ENCODE data around the gene PBX3.

DNA sequence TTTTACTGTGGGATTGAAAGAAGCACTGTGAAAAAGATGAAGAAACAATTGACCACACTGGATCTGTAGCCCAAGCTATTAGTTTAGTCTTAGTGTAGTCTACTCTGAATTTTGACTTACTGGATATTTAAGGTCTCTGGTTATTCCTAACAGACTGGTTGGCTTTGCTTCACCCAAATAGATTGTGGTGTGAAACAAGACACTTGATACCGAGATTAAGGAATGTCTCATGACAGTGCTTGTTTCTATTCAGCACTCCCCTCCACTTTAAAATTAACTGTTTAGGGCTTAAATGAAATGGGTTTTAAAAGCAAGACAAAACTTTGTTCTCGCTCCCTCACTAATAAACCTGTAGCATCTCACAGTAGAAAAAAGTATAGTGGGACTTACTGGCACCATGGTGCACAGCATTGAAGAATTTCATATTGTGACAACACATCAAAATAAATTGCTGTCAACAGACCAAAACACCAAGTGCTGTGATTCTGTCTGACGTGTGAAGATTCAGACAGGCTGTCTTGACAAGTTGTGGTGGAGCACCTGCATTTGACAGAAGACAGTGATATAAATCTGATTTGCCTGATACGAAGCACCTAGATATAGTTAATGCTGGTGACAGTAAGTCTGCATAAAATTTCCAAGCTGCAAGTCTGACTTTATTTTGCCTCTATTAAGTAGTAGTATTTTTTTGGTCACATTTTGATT lies 73.1 kb downstream of the PBX3 start:
- TF ChIP-seq POLR2A (IDR thresholded peaks at IDR 0.05): no peak
- TF ChIP-seq, protein P1, sequence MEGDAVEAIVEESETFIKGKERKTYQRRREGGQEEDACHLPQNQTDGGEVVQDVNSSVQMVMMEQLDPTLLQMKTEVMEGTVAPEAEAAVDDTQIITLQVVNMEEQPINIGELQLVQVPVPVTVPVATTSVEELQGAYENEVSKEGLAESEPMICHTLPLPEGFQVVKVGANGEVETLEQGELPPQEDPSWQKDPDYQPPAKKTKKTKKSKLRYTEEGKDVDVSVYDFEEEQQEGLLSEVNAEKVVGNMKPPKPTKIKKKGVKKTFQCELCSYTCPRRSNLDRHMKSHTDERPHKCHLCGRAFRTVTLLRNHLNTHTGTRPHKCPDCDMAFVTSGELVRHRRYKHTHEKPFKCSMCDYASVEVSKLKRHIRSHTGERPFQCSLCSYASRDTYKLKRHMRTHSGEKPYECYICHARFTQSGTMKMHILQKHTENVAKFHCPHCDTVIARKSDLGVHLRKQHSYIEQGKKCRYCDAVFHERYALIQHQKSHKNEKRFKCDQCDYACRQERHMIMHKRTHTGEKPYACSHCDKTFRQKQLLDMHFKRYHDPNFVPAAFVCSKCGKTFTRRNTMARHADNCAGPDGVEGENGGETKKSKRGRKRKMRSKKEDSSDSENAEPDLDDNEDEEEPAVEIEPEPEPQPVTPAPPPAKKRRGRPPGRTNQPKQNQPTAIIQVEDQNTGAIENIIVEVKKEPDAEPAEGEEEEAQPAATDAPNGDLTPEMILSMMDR (IDR thresholded peaks at IDR 0.05): no peak
